ENCODE data around the gene CD300A. TPM values are rescaled to one million over a fixed set of nuclear protein-coding genes. Genes with fewer than 3 reads are reported as not detected.
A peak's percentile ranks its signal among the peaks of the same experiment; 100 is the strongest.

The CD300A gene
- total and polyA plus RNA-seq, 2 donors (not counting 3 experiments of a cell fraction or from before 2014, with no cell fraction given): not detected

DNA sequence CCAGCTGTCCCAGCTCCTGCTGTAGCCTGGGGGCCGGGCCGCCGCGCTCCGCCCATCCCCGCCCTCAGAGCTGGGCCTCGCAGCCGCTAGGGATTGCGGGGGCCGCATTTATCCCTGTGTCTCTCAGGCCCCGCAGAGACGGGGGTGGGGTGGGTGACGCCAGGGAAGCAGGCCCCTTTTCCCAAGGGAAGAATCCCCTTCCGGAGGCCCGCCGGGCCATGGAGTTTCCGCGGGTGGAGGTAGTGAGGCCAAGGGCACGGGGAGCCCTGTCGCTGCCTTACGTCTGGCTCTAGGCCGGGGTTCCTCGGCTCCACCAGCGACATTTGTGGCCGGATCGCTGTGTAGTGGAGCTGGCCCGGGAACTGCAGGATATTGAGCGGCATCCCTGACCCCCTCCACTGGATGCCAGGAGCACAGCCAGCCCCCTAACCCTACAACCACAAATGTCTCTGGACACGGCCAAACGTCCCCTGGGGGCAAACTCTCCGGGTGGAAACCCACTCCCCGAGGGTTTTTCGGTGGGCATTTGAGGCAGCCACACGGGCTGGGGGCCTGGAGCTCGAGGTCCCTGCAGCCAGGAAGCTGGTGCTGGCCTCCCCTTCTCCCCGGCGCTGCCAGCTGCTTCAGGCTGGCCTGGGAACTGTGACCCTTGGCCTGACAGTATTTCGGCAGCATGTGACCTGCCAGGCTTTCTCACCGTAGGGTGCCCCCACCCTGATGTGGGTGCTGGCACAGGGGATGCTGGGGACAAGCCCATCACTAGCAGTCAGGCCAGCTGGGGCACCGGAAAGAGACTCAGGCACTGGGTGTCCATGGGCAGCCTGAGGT is 12.0 kb upstream of the CD300A start:
- DNase-seq (ENCODE audit: low read depth, low spot score) (peak; percentile 46), FAIRE-seq (peak; percentile 70)
- dilution Hi-C loops (cut with MboI; ENCODE audit: extremely low pct_ligation_motif_present, low sequenced_read_pairs) (no loop called here), intact Hi-C loops (cut with micrococcal nuclease) (loop anchor here (1.0 kb wide), 1 partner anchor 241 kb away; the partner anchor contains the start of gene TTYH2)
- Histone ChIP-seq H3K4me2 (ENCODE audit: insufficient read depth, low read length) (peak overlapping the region; percentile 24), H3K9me3 (replicated peaks; ENCODE audit: control insufficient read depth, insufficient read depth, low read length) (no peaks in the 10 kb centered on the region), H3K9ac (replicated peaks; ENCODE audit: extremely low read depth, insufficient read depth, low read length) (peak overlapping the region; percentile 29), H3K4me3 (replicated peaks in 1 of 3; ENCODE audit: insufficient read depth in 1 of 3, low read depth in 1 of 3, low read length in 3 of 3) (peak overlapping the region in 2 of 3 experiments; percentile 6 to 15), H3K27ac (ENCODE audit: insufficient read depth, low read depth, low read length) (no peak overlapping the region), H4K20me1 (replicated peaks; ENCODE audit: control insufficient read depth, extremely low read depth, insufficient read depth, low read length) (no peaks in the 10 kb centered on the region), H3K4me1 (ENCODE audit: control insufficient read depth, extremely low read depth, insufficient read depth, low read length) (peaks cover 3% of the 10 kb centered on the region), H3K27me3 (ENCODE audit: control insufficient read depth in 2 of 2, insufficient read depth in 2 of 2, low read length in 2 of 2) (no peaks in the 10 kb centered on the region), H3K79me2 (ENCODE audit: control insufficient read depth, insufficient read depth, low read length) (no peaks in the 10 kb centered on the region), H3K36me3 (ENCODE audit: control insufficient read depth in 2 of 2, extremely low read depth in 1 of 2, insufficient read depth in 2 of 2, low read length in 2 of 2) (no peaks in the 10 kb centered on the region), H3K9me1 (replicated peaks; ENCODE audit: control insufficient read depth, extremely low read depth, insufficient read depth, low read length) (no peaks in the 10 kb centered on the region), H2AFZ (ENCODE audit: low read depth, low read length) (peak overlapping the region; percentile 72)
- CTCF ChIA-PET: interaction anchor here (0.7 to 9.2 kb wide), 6 partner anchors 75 to 255 kb away, joined by 3 to 221 read pairs (median 8); partner anchors contain the start of genes BTBD17, GPR142 and TTYH2
- POLR2A ChIA-PET: no interaction called here
- TF ChIP-seq EZH2 (IDR thresholded peaks at IDR 0.05; ENCODE audit: borderline replicate concordance, low read depth, low read length, severe bottlenecking): no peak
- no peak for TF ChIP-seq POLR2A (IDR thresholded peaks at IDR 0.05; ENCODE audit: low read depth, low read length)
- TF ChIP-seq POLR2AphosphoS5 (IDR thresholded peaks at IDR 0.05; ENCODE audit: insufficient read depth, low read depth, low read length): no peak
- TF ChIP-seq JUN (IDR thresholded peaks at IDR 0.05; ENCODE audit: borderline replicate concordance, insufficient read depth, insufficient read length, low read depth): no peak
- no peak for TF ChIP-seq MYC (IDR thresholded peaks at IDR 0.05; ENCODE audit: low read depth, low read length)
- TF ChIP-seq GATA2 (IDR thresholded peaks at IDR 0.05; ENCODE audit: insufficient read depth, insufficient read length, low read depth, low read length): no peak
- TF ChIP-seq, protein P1, sequence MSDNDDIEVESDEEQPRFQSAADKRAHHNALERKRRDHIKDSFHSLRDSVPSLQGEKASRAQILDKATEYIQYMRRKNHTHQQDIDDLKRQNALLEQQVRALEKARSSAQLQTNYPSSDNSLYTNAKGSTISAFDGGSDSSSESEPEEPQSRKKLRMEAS (IDR thresholded peaks at IDR 0.05; ENCODE audit: insufficient read depth, insufficient read length): no peak
- TF ChIP-seq FOS (IDR thresholded peaks at IDR 0.05; ENCODE audit: borderline replicate concordance, insufficient read depth, low read length): no peak
- TF ChIP-seq, protein P2, sequence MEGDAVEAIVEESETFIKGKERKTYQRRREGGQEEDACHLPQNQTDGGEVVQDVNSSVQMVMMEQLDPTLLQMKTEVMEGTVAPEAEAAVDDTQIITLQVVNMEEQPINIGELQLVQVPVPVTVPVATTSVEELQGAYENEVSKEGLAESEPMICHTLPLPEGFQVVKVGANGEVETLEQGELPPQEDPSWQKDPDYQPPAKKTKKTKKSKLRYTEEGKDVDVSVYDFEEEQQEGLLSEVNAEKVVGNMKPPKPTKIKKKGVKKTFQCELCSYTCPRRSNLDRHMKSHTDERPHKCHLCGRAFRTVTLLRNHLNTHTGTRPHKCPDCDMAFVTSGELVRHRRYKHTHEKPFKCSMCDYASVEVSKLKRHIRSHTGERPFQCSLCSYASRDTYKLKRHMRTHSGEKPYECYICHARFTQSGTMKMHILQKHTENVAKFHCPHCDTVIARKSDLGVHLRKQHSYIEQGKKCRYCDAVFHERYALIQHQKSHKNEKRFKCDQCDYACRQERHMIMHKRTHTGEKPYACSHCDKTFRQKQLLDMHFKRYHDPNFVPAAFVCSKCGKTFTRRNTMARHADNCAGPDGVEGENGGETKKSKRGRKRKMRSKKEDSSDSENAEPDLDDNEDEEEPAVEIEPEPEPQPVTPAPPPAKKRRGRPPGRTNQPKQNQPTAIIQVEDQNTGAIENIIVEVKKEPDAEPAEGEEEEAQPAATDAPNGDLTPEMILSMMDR (IDR thresholded peaks at IDR 0.05; ENCODE audit: extremely low read depth in 1 of 2, insufficient read depth in 1 of 2, low read depth in 1 of 2, low read length in 2 of 2): no peak
- no TSS peak for BruUV-seq (replicated peaks)

Data from endothelial cell of umbilical vein (primary cell).